Upper lobe of left lung (tissue), 4 donors: Measurements from ENCODE around the gene BLM.

Experiments
- CTCF ChIP-seq, 6 experiments: fragments of 450-650 bp in 4 of 6; fragments of 200-600 bp in 2 of 6; sonication (generic) in 2 of 6; IDR thresholded peaks; one replicate each; pipeline ENCODE4 v1.5.1; 2016 to 2019; ENCODE audit warnings: antibody characterized with exemption in 6 of 6
- EP300 ChIP-seq, 4 donors: sonication (generic); formaldehyde crosslinking; IDR thresholded peaks; one replicate each; pipeline ENCODE4 v1.5.1; 2017; ENCODE audit warnings: antibody characterized with exemption in 4 of 4, control low read depth in 2 of 4
- POLR2A ChIP-seq, 4 donors: fragments of 450-650 bp; IDR thresholded peaks; one replicate each; pipeline ENCODE4 v1.5.1; 2016 to 2017; ENCODE audit warnings: antibody characterized with exemption in 4 of 4, mild to moderate bottlenecking in 2 of 4
- POLR2AphosphoS5 ChIP-seq, 2 donors: sonication (generic); formaldehyde crosslinking; IDR thresholded peaks; one replicate each; pipeline ENCODE4 v1.5.1; 2017; ENCODE audit warnings: antibody characterized with exemption in 2 of 2

- TF ChIP-seq CTCF (IDR thresholded peaks at IDR 0.05) = no peak
- TF ChIP-seq POLR2A (IDR thresholded peaks at IDR 0.05) = no peak
- TF ChIP-seq POLR2AphosphoS5 (IDR thresholded peaks at IDR 0.05) = no peak
- TF ChIP-seq EP300 (IDR thresholded peaks at IDR 0.05) = no peak
Observed at GRCh38 chr15:90765531-90765930, 48.4 kb downstream of the BLM start.
